H1 (cell line): ENCODE data around the gene SLC24A3. TPM values are rescaled to one million over a fixed set of nuclear protein-coding genes. Genes with fewer than 3 reads are reported as not detected.
A peak's percentile ranks its signal among the peaks of the same experiment; 100 is the strongest.

ENCODE experiments used
- ASH2L ChIP-seq: fragments of 200-600, 300-600 bp; sonication (generic); IDR thresholded peaks from one replicate; pipeline ENCODE4 v1.7.1; 2017; ENCODE audit warnings: low read length
- BRCA1 ChIP-seq: IDR thresholded peaks from 2 replicates; pipeline ENCODE4 v1.6.1; 2012; ENCODE audit warnings: low read depth, low read length, improper control_type of control experiment
- CEBPB ChIP-seq: IDR thresholded peaks from 2 replicates; pipeline ENCODE4 v1.6.1; 2012; ENCODE audit warnings: low read depth, low read length
- CHD1 ChIP-seq: IDR thresholded peaks from 2 replicates; pipeline ENCODE4 v1.6.1; 2012; ENCODE audit warnings: low read depth, low read length, improper control_type of control experiment
- CTBP2 ChIP-seq: IDR thresholded peaks from 2 replicates; pipeline ENCODE4 v1.7.0; 2011; ENCODE audit warnings: borderline replicate concordance, mild to moderate bottlenecking, moderate library complexity, mixed read lengths, low read length; ENCODE audit not compliant: insufficient read depth, insufficient read length
- EGR1 ChIP-seq: IDR thresholded peaks from 2 replicates; pipeline ENCODE4 v1.6.1; 2011; ENCODE audit warnings: low read depth, low read length, borderline replicate concordance
- EP300 ChIP-seq, 2 experiments: IDR thresholded peaks; 1 replicate in 1 of 2; 2 replicates in 1 of 2; pipeline ENCODE4 v1.6.1; 2011 to 2012; ENCODE audit warnings: low read depth in 2 of 2, low read length in 2 of 2, mild to moderate bottlenecking in 2 of 2, borderline replicate concordance in 1 of 2, inconsistent platforms in 1 of 2, moderate library complexity in 1 of 2
- GTF2F1 ChIP-seq: IDR thresholded peaks from 2 replicates; pipeline ENCODE4 v1.6.1; 2012; ENCODE audit warnings: low read depth, low read length, improper control_type of control experiment, borderline replicate concordance
- HDAC2 ChIP-seq, 2 experiments: fragments of 300-600 bp in 1 of 2; sonication (generic) in 1 of 2; IDR thresholded peaks; 2 replicates each; pipeline ENCODE4 v1.6.1; 2011 to 2012; ENCODE audit warnings: low read depth in 2 of 2, low read length in 2 of 2, mild to moderate bottlenecking in 2 of 2, moderate library complexity in 2 of 2, borderline replicate concordance in 1 of 2, inconsistent platforms in 1 of 2
- RXRA ChIP-seq: IDR thresholded peaks from 2 replicates; pipeline ENCODE4 v1.6.1; 2011; ENCODE audit warnings: low read depth, mild to moderate bottlenecking, low read length, moderate library complexity; ENCODE audit not compliant: insufficient read depth
- SAP30 ChIP-seq: fragments of 300-600 bp; sonication (generic); IDR thresholded peaks from 2 replicates; pipeline ENCODE4 v1.7.1; 2012; ENCODE audit warnings: low read length, moderate library complexity, mild to moderate bottlenecking, inconsistent platforms; ENCODE audit not compliant: insufficient read depth, insufficient replicate concordance
- SIN3A ChIP-seq, 2 experiments: IDR thresholded peaks in 1 of 2; conservative IDR thresholded peaks in 1 of 2; 2 replicates each; pipeline ENCODE4 v1.6.1; 2011 to 2012; ENCODE audit warnings: low read length in 2 of 2, improper control_type of control experiment in 1 of 2, low read depth in 1 of 2, mild to moderate bottlenecking in 1 of 2
- SP4 ChIP-seq: IDR thresholded peaks from 2 replicates; pipeline ENCODE4 v1.6.1; 2012; ENCODE audit warnings: low read length, inconsistent platforms
- SRF ChIP-seq: IDR thresholded peaks from 2 replicates; pipeline ENCODE4 v1.6.1; 2011; ENCODE audit warnings: mild to moderate bottlenecking, low read depth, low read length, moderate library complexity
- TAF1 ChIP-seq: IDR thresholded peaks from 2 replicates; pipeline ENCODE4 v1.6.1; 2011; ENCODE audit warnings: mild to moderate bottlenecking, low read depth, low read length
- ZNF274 ChIP-seq: IDR thresholded peaks from 2 replicates; pipeline ENCODE4 v1.7.0; 2012; ENCODE audit warnings: low read length, borderline replicate concordance; ENCODE audit errors: extremely low read depth
- polyA plus RNA-seq, 7 experiments: library from polyadenylated mRNA; depleted of rRNA in 3 of 7; stranded (reverse) in 5 of 7; unstranded in 2 of 7; fragments of >200 nt in 5 of 7; fragments of 200-250 nt in 2 of 7; gene quantifications; 1 replicate in 5 of 7; 2 replicates in 1 of 7; 4 replicates in 1 of 7; pipeline versions ENCODE4 v1.2.1 to v1.2.3, GENCODE V29; 2011 to 2013; ENCODE audit warnings: missing spikeins in 2 of 7, mixed read lengths in 2 of 7
- total RNA-seq: library from RNA; stranded (reverse); fragmentation: NEBNext Ultra II Directional; extraction: Animal tissue kit (Norgen Biotek cat#: 25700); gene quantifications from 2 replicates; pipeline ENCODE4 v1.2.1, GENCODE V29; 2021
- TF ChIP-seq, protein P1 (sequence below): IDR thresholded peaks from 2 replicates; pipeline ENCODE4 v1.6.1; 2012; ENCODE audit warnings: low read length, inconsistent platforms
- TF ChIP-seq, protein P2 (sequence below): IDR thresholded peaks from 2 replicates; pipeline ENCODE4 v1.6.1; 2011; ENCODE audit warnings: low read depth, mild to moderate bottlenecking, low read length; ENCODE audit not compliant: insufficient read depth
- TF ChIP-seq, protein P3 (sequence below): IDR thresholded peaks from 2 replicates; pipeline ENCODE4 v1.6.1; 2012; ENCODE audit warnings: inconsistent platforms

The SLC24A3 gene
- total and polyA plus RNA-seq, 2 of the 8 experiments (the other 6 are each of a cell fraction or from before 2014, with no cell fraction given), result 4.5 to 6.3 TPM

DNA sequence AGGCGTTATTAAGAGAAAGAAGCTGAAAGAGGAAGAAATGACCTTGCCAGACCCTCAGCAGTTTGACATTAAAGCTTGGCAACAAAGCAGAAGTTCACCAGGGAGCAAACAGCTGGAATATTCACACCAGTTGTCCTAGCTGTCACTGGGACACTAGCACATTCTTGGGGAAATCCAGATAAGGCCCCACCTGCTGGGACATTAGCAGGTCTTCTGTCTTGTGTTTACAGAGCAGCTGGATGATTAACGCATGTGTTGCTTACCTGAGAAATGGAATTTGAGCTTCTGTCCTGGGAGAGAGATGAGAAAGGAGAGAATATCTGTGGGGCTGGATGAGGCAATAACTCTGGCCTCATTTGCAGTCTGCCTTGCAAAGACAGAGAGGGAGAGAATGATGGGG lies 408.0 kb downstream of the SLC24A3 start (continued):
- TF ChIP-seq, protein P1, sequence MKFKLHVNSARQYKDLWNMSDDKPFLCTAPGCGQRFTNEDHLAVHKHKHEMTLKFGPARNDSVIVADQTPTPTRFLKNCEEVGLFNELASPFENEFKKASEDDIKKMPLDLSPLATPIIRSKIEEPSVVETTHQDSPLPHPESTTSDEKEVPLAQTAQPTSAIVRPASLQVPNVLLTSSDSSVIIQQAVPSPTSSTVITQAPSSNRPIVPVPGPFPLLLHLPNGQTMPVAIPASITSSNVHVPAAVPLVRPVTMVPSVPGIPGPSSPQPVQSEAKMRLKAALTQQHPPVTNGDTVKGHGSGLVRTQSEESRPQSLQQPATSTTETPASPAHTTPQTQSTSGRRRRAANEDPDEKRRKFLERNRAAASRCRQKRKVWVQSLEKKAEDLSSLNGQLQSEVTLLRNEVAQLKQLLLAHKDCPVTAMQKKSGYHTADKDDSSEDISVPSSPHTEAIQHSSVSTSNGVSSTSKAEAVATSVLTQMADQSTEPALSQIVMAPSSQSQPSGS, result no peak; the same call in 1 of the 2 replicates
- TF ChIP-seq SIN3A (conservative IDR thresholded peaks at IDR 0.05 in 1 of 2, IDR thresholded peaks at IDR 0.05 in 1 of 2; ENCODE audit: low read depth in 1 of 2, low read length in 2 of 2), result peak; percentile 99
- TF ChIP-seq, protein P2, sequence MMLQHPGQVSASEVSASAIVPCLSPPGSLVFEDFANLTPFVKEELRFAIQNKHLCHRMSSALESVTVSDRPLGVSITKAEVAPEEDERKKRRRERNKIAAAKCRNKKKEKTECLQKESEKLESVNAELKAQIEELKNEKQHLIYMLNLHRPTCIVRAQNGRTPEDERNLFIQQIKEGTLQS, result 0 out of 2 replicates have a peak, but pooled peaks have one; percentile 10
- TF ChIP-seq EP300 (IDR thresholded peaks at IDR 0.05; ENCODE audit: borderline replicate concordance in 1 of 2, low read depth in 2 of 2, low read length in 2 of 2), result peak in 1 of 2 experiments; percentile 75; a peak in 1 of 3 replicates
- no peak for TF ChIP-seq CHD1
- TF ChIP-seq TAF1, result no peak
- TF ChIP-seq ASH2L, result no peak
- TF ChIP-seq HDAC2 (IDR thresholded peaks at IDR 0.05; ENCODE audit: borderline replicate concordance in 1 of 2, low read depth in 2 of 2, low read length in 2 of 2), result peak in 1 of 2 experiments; percentile 78; a peak in 1 of 4 replicates
- TF ChIP-seq CTBP2, result peak; percentile 54
- peak; percentile 43 for TF ChIP-seq SAP30
- no peak for TF ChIP-seq RXRA
- TF ChIP-seq SRF, result no peak
- TF ChIP-seq EGR1, result no peak
- no peak for TF ChIP-seq ZNF274
- no peak for TF ChIP-seq SP4
- TF ChIP-seq, protein P3, sequence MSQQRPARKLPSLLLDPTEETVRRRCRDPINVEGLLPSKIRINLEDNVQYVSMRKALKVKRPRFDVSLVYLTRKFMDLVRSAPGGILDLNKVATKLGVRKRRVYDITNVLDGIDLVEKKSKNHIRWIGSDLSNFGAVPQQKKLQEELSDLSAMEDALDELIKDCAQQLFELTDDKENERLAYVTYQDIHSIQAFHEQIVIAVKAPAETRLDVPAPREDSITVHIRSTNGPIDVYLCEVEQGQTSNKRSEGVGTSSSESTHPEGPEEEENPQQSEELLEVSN, result no peak
- TF ChIP-seq CEBPB, result peak; percentile 88
- TF ChIP-seq BRCA1, result no peak
- TF ChIP-seq GTF2F1, result no peak
